H9 (cell line): ENCODE measurements around the gene UBE4A. TPM values are rescaled to one million over a fixed set of nuclear protein-coding genes. Genes with fewer than 3 reads are reported as not detected.

Experiments
- DNase-seq: peaks from one replicate; pipeline ENCODE4 v3.0.0-alpha.2; 2017
- H2AFZ ChIP-seq: one replicate; pipeline ENCODE4 v1.6.1; 2013; ENCODE audit warnings: mild to moderate bottlenecking, low read length, control low read depth, moderate library complexity
- H2AK5ac ChIP-seq: 2 replicates; pipeline ENCODE4 v1.6.1; 2013; ENCODE audit warnings: low read length, control low read depth, mixed read lengths; ENCODE audit not compliant: insufficient read length
- H2BK120ac ChIP-seq: one replicate; pipeline ENCODE4 v1.6.1; 2013; ENCODE audit warnings: low read depth, mild to moderate bottlenecking, low read length, control low read depth, inconsistent platforms; ENCODE audit not compliant: poor library complexity, severe bottlenecking
- H2BK12ac ChIP-seq: 2 replicates; pipeline ENCODE4 v1.6.1; 2013; ENCODE audit warnings: low read length, control low read depth, mixed read lengths, low read depth; ENCODE audit not compliant: insufficient read length
- H2BK15ac ChIP-seq: 2 replicates; pipeline ENCODE4 v1.6.1; 2013; ENCODE audit warnings: low read depth, low read length, control low read depth
- H2BK20ac ChIP-seq: one replicate; pipeline ENCODE4 v1.6.1; 2013; ENCODE audit warnings: low read depth, mild to moderate bottlenecking, low read length, control low read depth, inconsistent platforms; ENCODE audit not compliant: poor library complexity, severe bottlenecking
- H2BK5ac ChIP-seq: 2 replicates; pipeline ENCODE4 v1.6.1; 2013; ENCODE audit warnings: low read length, control low read depth, mixed read lengths; ENCODE audit not compliant: insufficient read length
- H3K14ac ChIP-seq: 2 replicates; pipeline ENCODE4 v1.6.1; 2013; ENCODE audit warnings: low read length, control low read depth; ENCODE audit not compliant: insufficient read depth
- H3K18ac ChIP-seq: 2 replicates; pipeline ENCODE4 v1.6.1; 2013; ENCODE audit warnings: low read depth, mild to moderate bottlenecking, mixed read lengths, low read length, control low read depth; ENCODE audit not compliant: insufficient read length
- H3K23ac ChIP-seq: 2 replicates; pipeline ENCODE4 v1.6.1; 2013; ENCODE audit warnings: low read length, control low read depth, mixed read lengths, low read depth; ENCODE audit not compliant: insufficient read length
- H3K23me2 ChIP-seq: 2 replicates; pipeline ENCODE4 v1.6.1; 2013; ENCODE audit warnings: low read depth, mild to moderate bottlenecking, mixed read lengths, low read length, control low read depth; ENCODE audit not compliant: insufficient read length, poor library complexity, severe bottlenecking
- H3K27ac ChIP-seq: 2 replicates; pipeline ENCODE4 v1.5.1; 2013; ENCODE audit warnings: low read length, control low read depth, mixed read lengths, low read depth; ENCODE audit not compliant: insufficient read length
- H3K27me3 ChIP-seq: 2 replicates; pipeline ENCODE4 v1.6.1; 2013; ENCODE audit warnings: low read length, control low read depth, inconsistent platforms; ENCODE audit not compliant: insufficient read depth
- H3K4ac ChIP-seq: 2 replicates; pipeline ENCODE4 v1.6.1; 2013; ENCODE audit warnings: low read depth, mild to moderate bottlenecking, control low read depth, inconsistent platforms, low read length, moderate library complexity
- H3K4me1 ChIP-seq: 2 replicates; pipeline ENCODE4 v1.6.1; 2013; ENCODE audit warnings: low read length, control low read depth, inconsistent platforms; ENCODE audit not compliant: insufficient read depth
- H3K4me2 ChIP-seq: 2 replicates; pipeline ENCODE4 v1.6.1; 2013; ENCODE audit warnings: low read length, control low read depth, mixed read lengths; ENCODE audit not compliant: insufficient read length, insufficient read depth
- H3K56ac ChIP-seq: 2 replicates; pipeline ENCODE4 v1.6.1; 2013; ENCODE audit warnings: low read depth, mild to moderate bottlenecking, mixed read lengths, low read length, control low read depth; ENCODE audit not compliant: insufficient read length
- H3K79me1 ChIP-seq: 2 replicates; pipeline ENCODE4 v1.6.1; 2013; ENCODE audit warnings: low read depth, mild to moderate bottlenecking, moderate library complexity, low read length, control low read depth, inconsistent platforms; ENCODE audit not compliant: insufficient read depth, poor library complexity, severe bottlenecking
- H3K79me2 ChIP-seq: 2 replicates; pipeline ENCODE4 v1.6.1; 2013; ENCODE audit warnings: low read length, control low read depth, inconsistent platforms; ENCODE audit not compliant: insufficient read depth
- H3K9ac ChIP-seq: 2 replicates; pipeline ENCODE4 v1.6.1; 2013; ENCODE audit warnings: low read length, control low read depth, mixed read lengths; ENCODE audit not compliant: insufficient read length; ENCODE audit errors: extremely low read depth
- H3K9me3 ChIP-seq: one replicate; pipeline ENCODE4 v1.6.1; 2013; ENCODE audit warnings: low read depth, low read length, inconsistent platforms; ENCODE audit not compliant: control insufficient read depth
- H3T11ph ChIP-seq: one replicate; pipeline ENCODE4 v1.6.1; 2013; ENCODE audit warnings: mild to moderate bottlenecking, low read length, control low read depth, inconsistent platforms
- H4K20me1 ChIP-seq: one replicate; pipeline ENCODE4 v1.6.1; 2013; ENCODE audit not compliant: control insufficient read depth, insufficient read length, insufficient read depth
- H4K5ac ChIP-seq: 2 replicates; pipeline ENCODE4 v1.6.1; 2013; ENCODE audit warnings: low read depth, mild to moderate bottlenecking, mixed read lengths, low read length, control low read depth; ENCODE audit not compliant: insufficient read length
- H4K8ac ChIP-seq: replicated peaks from 2 replicates; pipeline ENCODE4 v1.6.1; 2013; ENCODE audit warnings: low read length, control low read depth, mixed read lengths, low read depth; ENCODE audit not compliant: insufficient read length
- H4K91ac ChIP-seq: 2 replicates; pipeline ENCODE4 v1.6.1; 2013; ENCODE audit warnings: low read depth, mild to moderate bottlenecking, moderate library complexity, mixed read lengths, low read length, control low read depth; ENCODE audit not compliant: insufficient read length
- H3K27ac Mint-ChIP-seq, 3 experiments: 2 replicates in 2 of 3; 3 replicates in 1 of 3; pipeline ENCODE4 v1.8.0; 2020 to 2021; ENCODE audit warnings: mixed read lengths in 3 of 3, mild to moderate bottlenecking in 1 of 3, moderate library complexity in 1 of 3
- H3K27me3 Mint-ChIP-seq: 2 replicates; pipeline ENCODE4 v1.8.0; 2021; ENCODE audit warnings: low read depth, mild to moderate bottlenecking, moderate library complexity, mixed read lengths
- H3K36me3 Mint-ChIP-seq, 3 experiments: 2 replicates in 2 of 3; 3 replicates in 1 of 3; pipeline ENCODE4 v1.8.0; 2020 to 2021; ENCODE audit warnings: low read depth in 3 of 3, mixed read lengths in 3 of 3; ENCODE audit not compliant: insufficient read depth in 1 of 3
- H3K4me1 Mint-ChIP-seq, 2 experiments: 2 replicates each; pipeline ENCODE4 v1.8.0; 2020; ENCODE audit warnings: mixed read lengths in 2 of 2
- H3K4me3 Mint-ChIP-seq, 2 experiments: 2 replicates in 1 of 2; 3 replicates in 1 of 2; pipeline ENCODE4 v1.8.0; 2020 to 2021; ENCODE audit warnings: mild to moderate bottlenecking in 2 of 2, mixed read lengths in 2 of 2, moderate library complexity in 1 of 2
- H3K9me3 Mint-ChIP-seq, 2 experiments: 2 replicates in 1 of 2; 3 replicates in 1 of 2; pipeline ENCODE4 v1.8.0; 2020; ENCODE audit warnings: mild to moderate bottlenecking in 2 of 2, mixed read lengths in 2 of 2, moderate library complexity in 1 of 2
- CTCF ChIP-seq: fragments of 200-600 bp; sonication (generic); conservative IDR thresholded peaks from 3 replicates; pipeline ENCODE4 v1.8.0; 2021; ENCODE audit warnings: antibody characterized with exemption, mild to moderate bottlenecking
- total RNA-seq: library from RNA; stranded (reverse); gene quantifications from 2 replicates; pipeline ENCODE4 v1.2.1, GENCODE V29; 2021

Gene UBE4A
- total RNA-seq, 1 experiment from 2014 or later = 33.7 TPM

GRCh38 chr11:118325283-118325682 is 34.1 kb upstream of the UBE4A start:
- no peak overlapping the region for H3K4me2 ChIP-seq
- Mint-ChIP-seq H3K4me3 (no peak overlapping the region), H3K27me3 (peaks cover 4% of the 10 kb centered on the region), H3K9me3 (peaks cover 2 to 5% of the 10 kb centered on the region in 2 experiments; a peak in 3 of 5 replicates), H3K4me1 (peaks cover 7 to 9% of the 10 kb centered on the region in 2 experiments), H3K27ac (no peak overlapping the region), H3K36me3 (no peaks in the 10 kb centered on the region)
- H4K8ac ChIP-seq = no peak overlapping the region
- peaks cover 1% of the 10 kb centered on the region; the same call in 1 of the 2 replicates for H3K4me1 ChIP-seq
- no peak for TF ChIP-seq CTCF
- H3K79me1 ChIP-seq = no peaks in the 10 kb centered on the region
- no peak for DNase-seq
- H4K91ac ChIP-seq = no peak overlapping the region
- H3K14ac ChIP-seq = no peak overlapping the region
- no peaks in the 10 kb centered on the region for H3K27me3 ChIP-seq
- no peak overlapping the region for H2BK20ac ChIP-seq
- H2BK5ac ChIP-seq = no peak overlapping the region
- no peak overlapping the region for H2BK12ac ChIP-seq
- H2AK5ac ChIP-seq = no peak overlapping the region
- H3K23me2 ChIP-seq = no peaks in the 10 kb centered on the region
- H3K27ac ChIP-seq = no peak overlapping the region
- H3K9ac ChIP-seq = no peak overlapping the region
- no peaks in the 10 kb centered on the region for H3K9me3 ChIP-seq
- H4K20me1 ChIP-seq = no peaks in the 10 kb centered on the region
- no peak overlapping the region for H3K4ac ChIP-seq
- H3T11ph ChIP-seq = no peak overlapping the region
- no peak overlapping the region for H4K5ac ChIP-seq
- H2BK120ac ChIP-seq = no peak overlapping the region
- no peak overlapping the region for H3K18ac ChIP-seq
- no peak overlapping the region for H2BK15ac ChIP-seq
- no peak overlapping the region for H3K56ac ChIP-seq
- H2AFZ ChIP-seq = no peak overlapping the region
- no peaks in the 10 kb centered on the region for H3K79me2 ChIP-seq
- no peak overlapping the region for H3K23ac ChIP-seq
